ENCODE results near the gene ADIPOQ.
A peak's percentile ranks its signal among the peaks of the same experiment; 100 is the strongest.
"Not testable (repeated sequence)": the region's sequence is repeated elsewhere in the genome, so short reads cannot be mapped to it uniquely, and the experiment has no call there.

Gene ADIPOQ

DNA sequence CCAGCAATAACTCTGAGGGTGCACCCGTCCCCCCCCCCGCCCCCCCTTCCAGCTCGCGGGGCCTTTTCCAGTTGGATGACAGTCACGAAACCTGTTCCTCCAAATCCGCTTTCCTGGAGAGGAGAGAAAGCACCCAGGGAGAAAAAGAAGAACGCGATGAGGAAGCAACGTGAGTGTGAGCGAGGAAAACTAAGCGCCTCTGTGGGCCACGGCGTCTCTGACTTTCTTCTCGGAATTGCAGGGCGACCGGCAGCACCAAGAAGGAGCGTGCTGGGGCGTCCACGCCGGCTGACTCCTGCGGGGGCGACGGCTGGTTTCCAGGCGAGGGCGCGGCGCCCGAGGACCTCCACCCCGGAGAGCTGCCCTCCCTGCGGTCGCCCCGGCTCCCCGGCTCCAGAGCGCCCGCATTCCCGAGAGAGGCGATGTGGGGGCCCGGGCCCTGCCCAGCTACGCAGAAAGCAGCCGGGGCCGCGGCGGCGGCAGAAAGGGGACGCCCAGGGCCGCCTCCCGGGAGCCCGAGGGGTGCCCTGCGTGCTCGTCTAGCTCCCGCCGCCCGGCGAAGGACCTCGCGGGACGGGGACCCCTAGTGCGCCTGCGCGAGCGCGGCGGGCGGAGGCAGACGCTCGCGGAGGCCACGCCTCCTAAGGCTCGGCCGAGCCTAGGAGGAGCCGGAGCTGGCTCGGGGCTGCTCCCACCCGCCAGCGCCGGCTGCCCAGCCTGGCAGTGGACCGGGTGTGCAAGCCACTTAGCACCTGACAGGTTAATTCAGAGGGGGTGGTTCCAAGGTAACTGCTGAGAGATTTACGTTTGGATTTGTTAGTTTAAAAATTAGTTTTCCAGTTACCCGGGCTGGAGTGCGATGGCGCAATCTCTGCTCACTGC, 15.3 kb upstream of the ADIPOQ start:
- DNase-seq, result peak; percentile 90

DNA sequence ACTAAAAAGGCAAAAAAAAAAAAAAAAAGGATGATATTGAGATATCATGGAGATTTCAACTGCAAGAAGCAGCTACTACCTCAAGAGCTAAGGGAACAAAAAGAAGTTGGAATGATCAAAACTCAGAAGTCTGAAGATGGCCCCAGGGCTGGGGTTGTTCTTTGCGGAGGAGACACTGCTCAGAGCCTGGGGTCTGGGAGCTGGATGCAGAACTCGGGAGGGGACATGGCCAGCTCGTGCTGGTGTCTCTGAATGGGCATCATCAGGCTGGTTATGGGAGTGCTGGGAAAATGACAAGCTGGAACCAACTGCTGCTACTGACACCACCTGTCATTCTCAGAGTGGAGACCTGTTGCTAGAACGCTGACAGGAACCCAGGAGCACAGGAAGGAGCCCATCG, 14.2 kb upstream of the ADIPOQ start:
- DNase-seq, result no peak

DNA sequence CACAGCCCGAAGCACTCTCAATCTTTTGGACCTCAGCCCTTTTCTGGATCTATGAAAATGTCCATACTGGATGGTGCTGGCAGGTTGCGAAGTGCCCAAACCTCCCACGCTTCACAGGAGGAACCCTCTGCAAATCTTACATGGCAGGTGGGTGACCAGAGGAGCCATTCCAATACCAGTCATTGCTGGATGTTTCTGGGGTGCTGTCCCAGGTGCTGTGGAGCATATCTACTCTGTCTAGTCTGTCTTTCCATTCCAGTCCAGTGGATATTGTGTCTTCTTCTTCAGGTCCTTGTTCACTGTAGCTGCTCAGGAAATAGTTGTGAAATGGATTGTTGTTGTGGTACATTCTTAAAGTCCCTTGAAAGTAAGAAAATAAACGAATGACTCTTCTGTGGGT, 10.7 kb upstream of the ADIPOQ start:
- DNase-seq, result no peak

DNA sequence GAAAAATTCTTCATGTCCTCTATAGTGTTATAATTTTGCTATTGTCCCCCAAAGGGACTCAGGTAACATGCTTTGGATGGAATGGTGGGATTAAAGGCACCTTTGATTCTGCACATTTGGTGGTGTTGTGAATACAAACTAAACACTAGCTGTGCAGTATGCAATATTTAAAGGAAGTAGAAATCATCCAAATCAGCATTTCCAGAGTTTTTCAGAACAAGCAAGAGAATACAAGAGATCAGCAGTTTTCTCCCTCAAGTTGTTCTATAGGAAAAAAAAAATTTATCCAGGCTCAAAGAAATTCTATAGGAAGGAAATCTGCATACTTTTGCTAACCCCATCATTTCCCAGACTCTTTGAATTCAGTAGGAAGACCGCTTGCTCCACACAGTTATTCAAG, 10.2 kb upstream of the ADIPOQ start:
- DNase-seq, result no peak

DNA sequence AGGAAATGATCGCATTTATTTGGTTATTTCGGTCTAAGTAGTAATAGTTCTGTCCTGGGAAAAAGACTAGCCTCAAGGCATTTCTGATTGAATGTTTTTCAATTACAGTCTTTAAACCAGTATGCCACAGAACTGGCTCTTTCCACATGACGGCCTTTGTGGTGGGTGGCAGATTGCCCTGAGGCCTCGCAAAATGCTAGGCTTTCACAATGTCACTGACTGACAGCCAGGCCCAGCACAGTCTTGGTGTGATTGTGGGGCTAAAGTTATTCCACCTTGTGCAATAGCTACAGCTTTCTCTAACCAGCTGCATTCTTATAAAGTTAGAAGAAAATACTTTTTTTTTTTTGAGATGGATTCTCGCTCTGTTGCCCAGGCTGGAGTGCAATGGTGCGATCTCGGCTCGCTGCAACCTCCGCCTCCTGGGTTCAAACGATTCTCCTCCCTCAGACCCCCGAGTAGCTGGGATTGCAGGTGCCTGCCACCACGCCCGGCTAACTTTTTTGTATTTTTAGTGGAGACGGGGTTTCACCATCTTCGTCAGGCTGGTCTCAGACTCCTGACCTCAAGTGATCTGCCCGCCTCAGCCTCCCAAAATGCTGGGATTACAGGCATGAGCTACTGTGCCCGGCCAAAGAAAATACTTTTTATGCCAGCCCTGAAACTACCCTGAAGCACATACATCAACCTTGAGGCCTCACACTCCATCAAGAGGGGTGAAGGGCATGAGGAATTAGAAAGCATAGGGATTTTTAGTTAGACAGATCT, 2.5 kb upstream of the ADIPOQ start:
- no peak for DNase-seq

DNA sequence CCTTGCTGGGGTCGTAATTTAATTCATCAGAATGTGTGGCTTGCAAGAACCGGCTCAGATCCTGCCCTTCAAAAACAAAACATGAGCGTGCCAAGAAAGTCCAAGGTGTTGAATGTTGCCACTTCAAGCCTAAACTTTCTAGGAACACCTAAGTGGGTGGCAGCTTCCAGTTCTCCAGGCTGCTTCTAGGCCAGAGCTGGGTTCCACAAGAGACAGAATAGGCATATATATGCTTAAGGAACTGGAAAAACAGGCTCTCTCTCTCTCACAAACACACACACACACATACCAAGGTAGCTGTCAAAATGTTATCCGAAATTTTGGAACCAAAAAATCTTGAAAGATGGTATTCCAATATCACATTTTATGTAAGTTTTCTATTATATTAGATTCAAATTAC, 890 bp upstream of the ADIPOQ start:
- no peak for DNase-seq

DNA sequence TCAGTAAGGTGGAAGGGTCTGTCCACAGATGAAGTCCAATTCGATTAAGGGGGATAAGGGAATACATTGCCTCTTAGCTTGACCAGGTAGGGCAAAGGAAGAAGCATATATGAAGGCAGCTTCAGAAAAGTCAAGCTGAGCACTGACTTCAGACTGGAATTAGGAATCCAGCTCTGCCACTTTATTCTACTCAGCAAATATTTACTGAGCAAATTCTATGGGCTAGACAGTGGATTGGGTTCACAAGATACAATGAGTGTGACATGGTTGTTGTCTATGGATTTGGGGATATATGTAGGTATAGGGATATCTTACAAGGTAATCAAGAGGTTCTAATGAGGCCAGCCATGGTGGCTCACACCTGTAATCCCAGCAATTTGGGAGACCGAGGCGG, 526 bp downstream of the ADIPOQ start:
- no peak for DNase-seq

DNA sequence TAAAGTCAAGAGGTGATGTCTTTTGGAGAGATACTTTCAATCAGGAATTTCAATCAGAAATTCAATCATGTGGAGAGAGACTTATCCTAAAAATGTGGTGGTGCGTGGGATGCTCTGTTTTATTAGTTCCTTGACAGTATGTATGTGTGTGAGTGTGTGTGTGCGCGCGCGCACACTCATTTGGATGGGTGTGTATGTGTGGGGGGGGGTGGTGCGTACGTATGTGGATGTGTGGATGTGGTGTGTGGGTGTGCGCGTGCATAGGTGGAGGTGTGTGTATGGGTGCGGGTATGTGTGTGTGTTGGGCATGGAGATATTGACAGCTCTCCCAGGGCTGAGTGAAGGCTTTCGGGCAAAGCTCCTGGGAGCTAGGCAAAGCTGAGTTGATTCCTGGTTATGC, 2.4 kb downstream of the ADIPOQ start:
- no peak for DNase-seq

DNA sequence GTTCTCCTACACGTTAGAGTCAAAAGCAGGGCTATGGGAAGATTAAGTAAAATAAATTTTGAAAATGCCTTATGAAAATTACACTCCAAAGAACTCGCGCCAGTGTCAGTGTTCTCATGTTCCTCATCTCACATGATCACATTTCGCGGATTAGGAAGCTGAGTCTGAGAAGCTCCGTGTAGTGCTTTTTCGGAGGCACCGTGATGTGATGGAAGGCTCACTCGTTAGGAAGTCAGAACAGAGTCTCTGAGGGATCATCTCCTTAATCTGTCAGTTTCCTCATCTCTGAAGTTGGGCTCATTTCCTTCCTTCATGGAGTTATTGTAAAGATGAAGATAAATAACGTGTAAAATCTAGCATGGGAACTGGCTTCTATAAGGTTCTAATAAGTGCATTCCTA, 3.2 kb downstream of the ADIPOQ start:
- DNase-seq, result no peak

DNA sequence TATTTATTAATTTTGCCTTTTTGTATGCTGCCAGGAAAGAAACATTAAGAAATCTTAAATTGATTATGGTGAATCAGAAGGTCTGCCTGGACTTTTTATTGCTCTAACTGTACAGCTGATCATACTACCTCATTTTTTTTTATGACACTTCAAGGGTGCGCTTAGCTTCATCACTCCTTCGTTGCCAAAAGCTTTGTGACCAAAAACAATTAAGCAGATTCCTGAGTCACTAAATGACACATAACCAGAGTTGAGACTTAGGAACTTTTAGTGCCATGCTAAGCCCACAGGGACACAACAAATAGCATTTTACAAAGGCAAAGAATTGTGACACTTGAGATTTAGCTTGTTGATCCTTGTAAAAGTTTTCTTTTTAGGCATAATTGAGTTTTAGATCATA, 4.9 kb downstream of the ADIPOQ start:
- no peak for DNase-seq

DNA sequence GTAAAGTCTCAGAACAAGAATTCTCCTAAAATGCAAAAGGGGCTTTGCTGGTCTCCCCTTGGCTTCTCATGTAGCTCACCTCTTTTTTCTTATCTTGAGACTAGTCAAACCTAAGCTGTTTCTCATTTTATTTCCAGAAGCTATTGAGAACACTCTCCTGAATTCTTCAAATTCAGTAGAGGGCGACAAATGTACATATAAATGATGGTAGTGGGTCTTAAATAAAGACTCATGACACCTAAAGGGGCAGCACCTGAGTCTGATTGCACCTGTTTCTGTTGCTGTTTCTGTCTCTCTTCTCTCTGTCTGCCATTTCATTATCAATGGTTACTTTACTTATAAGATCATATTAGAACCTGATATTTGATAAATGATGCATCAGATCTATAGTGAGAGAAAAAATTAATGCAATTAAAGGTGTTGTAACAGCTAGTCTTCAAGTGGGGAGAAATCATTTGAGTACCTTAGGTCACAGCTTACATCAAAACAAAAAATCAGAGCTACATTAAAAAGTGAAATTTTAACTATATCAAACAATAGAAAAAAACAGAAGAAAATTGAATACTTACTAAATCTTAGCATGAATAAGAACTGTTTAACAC, 7.0 kb downstream of the ADIPOQ start:
- DNase-seq, result peak; percentile 72

DNA sequence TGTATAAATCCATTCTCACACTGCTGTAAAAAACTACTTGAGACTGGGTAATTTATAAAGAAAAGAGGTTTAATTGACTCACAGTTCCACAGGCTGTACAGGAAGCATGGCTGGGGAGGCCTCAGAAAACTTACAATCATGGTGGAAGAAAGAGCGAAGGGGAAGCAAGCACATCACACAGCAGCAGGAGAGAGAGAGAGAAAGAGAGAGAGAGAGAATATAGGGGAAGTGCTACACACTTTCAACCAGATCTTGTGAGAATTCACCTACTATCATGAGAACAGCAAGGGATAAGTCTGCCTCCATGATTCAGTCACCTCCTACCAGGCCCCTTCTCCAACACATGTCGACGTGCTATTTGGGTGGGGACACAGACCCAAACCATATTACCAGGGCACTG, 9.3 kb downstream of the ADIPOQ start:
- not testable (repeated sequence) for DNase-seq

DNA sequence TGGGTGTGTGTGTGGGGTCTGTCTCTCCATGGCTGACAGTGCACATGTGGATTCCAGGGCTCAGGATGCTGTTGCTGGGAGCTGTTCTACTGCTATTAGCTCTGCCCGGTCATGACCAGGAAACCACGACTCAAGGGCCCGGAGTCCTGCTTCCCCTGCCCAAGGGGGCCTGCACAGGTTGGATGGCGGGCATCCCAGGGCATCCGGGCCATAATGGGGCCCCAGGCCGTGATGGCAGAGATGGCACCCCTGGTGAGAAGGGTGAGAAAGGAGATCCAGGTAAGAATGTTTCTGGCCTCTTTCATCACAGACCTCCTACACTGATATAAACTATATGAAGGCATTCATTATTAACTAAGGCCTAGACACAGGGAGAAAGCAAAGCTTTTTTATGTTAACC, 10.5 kb downstream of the ADIPOQ start:
- DNase-seq, result no peak

DNA sequence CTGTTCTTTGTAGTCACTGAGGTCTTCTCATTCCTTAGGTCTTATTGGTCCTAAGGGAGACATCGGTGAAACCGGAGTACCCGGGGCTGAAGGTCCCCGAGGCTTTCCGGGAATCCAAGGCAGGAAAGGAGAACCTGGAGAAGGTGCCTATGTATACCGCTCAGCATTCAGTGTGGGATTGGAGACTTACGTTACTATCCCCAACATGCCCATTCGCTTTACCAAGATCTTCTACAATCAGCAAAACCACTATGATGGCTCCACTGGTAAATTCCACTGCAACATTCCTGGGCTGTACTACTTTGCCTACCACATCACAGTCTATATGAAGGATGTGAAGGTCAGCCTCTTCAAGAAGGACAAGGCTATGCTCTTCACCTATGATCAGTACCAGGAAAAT, 11.6 kb downstream of the ADIPOQ start:
- DNase-seq, result no peak

DNA sequence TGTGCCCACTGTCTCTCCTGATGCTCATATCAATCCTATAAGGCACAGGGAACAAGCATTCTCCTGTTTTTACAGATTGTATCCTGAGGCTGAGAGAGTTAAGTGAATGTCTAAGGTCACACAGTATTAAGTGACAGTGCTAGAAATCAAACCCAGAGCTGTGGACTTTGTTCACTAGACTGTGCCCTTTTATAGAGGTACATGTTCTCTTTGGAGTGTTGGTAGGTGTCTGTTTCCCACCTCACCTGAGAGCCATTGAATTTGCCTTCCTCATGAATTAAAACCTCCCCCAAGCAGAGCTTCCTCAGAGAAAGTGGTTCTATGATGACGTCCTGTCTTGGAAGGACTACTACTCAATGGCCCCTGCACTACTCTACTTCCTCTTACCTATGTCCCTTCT, 12.4 kb downstream of the ADIPOQ start:
- DNase-seq, result no peak

DNA sequence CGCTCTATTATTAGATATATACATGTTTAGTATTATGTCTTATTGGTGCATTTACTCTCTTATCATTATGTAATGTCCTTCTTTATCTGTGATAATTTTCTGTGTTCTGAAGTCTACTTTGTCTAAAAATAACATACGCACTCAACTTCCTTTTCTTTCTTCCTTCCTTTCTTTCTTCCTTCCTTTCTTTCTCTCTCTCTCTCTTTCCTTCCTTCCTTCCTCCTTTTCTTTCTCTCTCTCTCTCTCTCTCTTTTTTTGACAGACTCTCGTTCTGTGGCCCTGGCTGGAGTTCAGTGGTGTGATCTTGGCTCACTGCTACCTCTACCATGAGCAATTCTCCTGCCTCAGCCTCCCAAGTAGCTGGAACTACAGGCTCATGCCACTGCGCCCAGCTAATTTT, 15.2 kb downstream of the ADIPOQ start:
- no peak for DNase-seq

DNA sequence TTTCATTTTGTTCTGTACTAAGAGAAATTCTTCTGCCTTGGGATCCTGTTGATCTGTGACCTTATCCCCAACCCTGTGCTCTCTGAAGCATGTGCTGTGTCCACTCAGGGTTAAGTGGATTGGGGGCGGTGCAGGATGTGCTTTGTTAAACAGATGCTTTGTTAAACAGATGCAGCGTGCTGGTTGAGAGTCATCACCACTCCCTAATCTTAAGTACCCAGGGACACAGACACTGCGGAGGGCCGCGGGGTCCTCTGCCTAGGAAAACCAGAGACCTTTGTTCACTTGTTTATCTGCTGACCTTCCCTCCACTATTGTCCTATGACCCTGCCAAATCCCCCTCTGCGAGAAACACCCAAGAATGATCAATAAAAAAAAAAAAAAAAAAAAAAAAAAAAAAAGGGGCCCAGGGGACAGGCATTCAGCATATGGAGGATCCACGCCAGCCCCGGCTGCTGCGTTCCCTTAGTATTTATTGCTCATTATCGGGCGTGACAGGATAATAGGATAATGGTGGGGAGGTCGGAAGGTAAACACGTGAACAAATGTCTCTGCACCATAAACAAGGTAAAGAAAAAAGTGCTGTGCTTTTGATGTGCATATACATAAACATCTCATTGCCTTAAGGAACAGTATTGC, 22.8 kb downstream of the ADIPOQ start:
- not testable (repeated sequence) for DNase-seq

DNA sequence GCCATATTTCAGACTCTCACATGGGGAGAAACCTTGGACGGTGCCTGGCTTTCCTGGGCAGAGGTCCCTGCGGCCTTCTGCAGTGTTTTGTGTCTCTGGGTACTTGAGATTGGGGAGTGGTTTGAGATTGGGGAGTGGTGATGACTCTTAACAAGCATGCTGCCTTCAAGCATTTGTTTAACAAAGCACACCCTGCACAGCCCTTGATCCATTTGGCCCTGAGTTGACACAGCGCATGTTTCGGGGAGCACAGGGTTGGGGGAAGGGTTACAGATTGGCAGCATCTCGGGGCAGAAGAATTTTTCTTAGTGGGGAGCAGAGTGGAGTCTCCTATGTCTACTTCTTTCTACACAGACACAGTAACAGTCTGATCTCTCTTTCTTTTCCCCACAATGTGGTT, 23.6 kb downstream of the ADIPOQ start:
- DNase-seq, result not testable (repeated sequence)

DNA sequence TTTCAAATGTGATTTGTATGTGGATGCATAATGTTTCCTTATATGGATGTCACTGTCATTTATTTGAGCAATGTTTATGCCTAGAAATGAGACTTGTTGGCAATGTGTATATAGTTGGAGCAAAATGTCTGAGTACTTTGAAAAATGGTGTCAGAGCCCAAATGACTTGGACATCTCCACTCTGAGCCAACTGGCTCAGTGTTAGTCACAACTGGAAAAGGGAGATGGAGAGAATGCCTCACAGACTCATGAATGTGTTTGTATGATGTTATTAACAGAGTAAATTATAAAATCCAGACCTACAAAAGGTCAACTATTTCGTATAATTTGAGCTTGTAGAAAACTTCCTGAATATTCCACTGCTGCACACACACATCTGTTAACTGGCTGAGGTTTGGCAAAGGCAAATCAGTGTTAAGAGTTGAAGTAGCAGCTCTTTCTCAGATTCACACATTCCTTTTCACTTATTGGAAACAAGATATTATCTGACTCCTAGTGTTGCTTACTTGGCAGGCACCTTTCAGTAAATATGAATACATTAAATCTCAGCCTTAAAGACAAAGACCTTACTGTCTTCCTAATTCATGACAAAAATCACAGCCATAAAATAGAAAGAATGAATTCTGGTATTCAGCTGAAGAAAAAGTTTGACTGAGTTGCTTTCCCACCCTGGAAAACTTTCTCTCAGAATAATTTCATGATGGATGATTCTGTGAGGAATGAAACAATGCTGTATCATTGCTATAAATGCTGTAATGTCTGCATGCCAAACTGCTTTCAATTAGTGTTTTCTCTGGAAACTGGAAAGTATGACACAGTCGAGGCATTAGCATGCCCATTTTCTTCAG, 27.0 kb downstream of the ADIPOQ start:
- DNase-seq, result no peak

DNA sequence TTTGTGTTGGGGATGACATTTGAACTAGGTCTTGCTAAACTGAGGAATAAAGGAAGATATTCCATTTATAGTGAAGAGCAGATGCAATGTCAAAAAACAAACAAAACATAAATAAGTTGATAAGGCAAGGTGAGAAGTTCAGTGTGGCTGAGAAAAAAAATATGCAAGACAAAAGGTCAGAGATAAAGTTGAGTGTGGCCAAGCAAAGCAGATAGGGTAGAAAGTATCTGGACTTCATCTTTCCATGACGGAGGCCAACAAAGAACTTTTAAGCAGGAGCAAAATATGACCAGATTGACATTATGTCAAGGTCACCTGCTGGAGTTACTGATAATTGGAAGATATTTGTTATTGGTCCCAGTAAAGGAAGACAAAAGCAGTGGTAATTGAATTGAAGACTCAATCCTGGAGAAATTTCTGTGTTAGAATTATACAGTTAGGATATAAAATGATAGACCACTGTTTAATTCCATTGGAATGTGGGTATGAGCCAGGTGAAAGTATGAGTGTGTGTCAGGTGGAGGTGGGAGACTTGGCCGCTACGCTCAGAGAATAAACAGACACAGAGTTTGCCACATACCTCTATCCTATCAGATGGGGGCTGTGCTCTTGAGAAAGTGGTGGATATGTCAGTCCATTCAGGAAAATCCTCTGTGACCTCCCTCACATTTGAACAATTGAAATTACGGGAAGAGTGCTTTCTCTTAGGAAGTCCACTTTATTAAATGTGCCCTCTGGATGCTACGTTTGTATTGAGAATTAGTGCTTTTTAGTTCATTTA, 28.1 kb downstream of the ADIPOQ start:
- no peak for DNase-seq

DNA sequence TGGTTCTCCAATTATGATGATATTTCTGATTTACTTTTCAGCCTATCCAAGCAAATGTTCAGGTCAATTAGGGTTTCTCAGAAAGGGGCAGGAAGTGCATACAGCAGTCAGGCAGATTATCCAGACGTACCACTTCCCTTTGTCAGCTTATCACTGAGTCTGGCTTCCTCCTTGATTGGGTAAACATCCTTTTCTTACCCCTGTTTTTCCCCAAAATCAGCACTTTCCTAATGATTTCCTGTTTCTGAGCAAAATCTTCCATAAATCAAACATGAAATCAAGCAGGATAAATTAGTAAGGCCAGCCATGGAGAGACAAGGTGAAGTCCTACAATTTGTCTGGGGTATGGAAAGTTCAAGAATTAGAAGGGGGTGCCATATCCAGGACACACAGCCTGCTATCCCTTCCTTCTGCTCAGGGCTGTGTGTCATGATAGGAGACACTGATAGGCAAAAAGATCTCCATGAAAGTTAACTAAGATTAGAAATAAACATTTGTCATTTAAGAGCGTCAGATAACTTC, 29.0 kb downstream of the ADIPOQ start:
- peak; percentile 26 for DNase-seq
